ENCODE measurements around the gene CALML6. TPM values are rescaled to one million over a fixed set of nuclear protein-coding genes. Genes with fewer than 3 reads are reported as not detected.

CALML6 gene
- total RNA-seq, 1 donor from 2014 or later, result not detected

DNA sequence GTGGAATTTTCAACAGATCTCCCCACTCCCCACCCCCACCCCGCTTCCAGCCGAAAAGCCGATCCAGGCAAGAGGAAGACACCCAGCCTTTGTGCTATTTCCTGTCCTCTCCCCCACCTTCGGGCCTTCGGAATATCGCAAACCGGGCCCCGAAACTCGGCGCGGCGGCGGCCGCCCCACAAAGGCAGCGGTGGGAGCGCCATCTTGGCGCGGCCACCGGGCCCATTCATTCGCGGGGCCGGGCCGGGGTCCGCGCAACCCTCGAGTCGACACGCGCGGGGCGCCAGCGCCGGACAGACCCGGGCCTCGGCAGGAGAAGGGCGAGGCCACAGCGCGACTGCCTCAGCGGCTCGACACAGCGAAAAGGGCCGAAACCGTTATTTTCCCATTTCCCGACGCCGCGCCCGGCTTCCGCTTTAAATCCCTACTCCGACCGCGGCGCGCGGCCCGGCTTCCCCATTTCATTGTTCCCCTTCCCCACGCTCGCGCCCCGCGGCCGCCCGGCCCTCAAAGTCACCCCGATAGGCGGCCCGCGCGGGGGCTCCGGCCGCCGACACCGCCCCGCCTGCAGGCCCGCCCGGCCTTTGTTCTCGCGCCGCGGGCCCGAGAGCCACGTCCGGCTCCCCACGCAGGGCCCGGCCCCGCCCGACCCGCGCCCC, 25.1 kb upstream of the CALML6 start:
- H3K27ac ChIP-seq, result peak overlapping the region; percentile 82 to 93

DNA sequence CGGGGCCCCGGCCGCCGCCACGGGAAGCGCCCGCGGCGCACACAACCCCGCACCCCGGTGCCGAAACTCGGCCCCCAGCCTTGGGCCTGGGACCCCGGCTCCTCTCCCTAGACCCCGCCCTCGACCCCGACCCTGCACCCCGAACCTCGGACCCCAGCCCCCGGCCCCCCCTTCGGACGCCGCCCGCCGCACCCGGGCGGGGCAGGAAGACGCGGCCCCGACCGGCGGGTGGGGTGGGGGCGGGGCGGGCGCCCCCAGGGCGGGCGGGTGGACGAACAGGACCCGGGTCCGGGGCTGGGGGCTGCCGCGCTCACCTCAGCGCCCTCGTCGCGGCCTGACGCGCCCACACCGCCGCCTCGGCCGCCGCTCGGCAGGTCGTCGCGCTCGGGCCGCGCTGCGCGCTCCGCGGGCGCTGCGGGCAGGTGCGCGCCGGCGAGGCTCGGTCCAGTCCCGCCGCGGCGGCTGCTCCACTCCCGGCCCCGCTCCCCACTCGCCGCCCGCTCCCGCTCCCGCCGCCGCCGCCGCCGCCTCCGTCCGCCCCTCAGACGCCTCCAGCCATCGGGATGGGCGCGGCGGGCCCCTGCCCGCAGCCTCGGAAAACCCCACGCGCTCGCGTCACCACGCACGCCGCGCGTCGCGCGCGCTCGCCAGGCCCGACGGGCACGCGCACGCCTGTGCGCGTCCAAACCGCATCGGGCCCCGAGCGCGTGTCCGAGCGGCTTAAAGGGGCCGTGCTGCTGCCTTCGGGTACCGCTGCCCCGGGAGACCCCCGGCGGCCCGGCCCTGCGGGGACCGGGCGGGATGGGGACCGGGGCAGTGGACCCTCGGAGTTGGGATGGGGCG, 24.3 kb upstream of the CALML6 start, which contains the start of gene GNB1:
GNB1 (minus strand) TSS at position 582 of the 843 bp plus-strand sequence. CDS start 65,634 bp downstream, outside the sequence.
- H3K27ac ChIP-seq, result peak within 1 kb of the TSS; percentile 93 to 94
- peak within 1 kb of the TSS; percentile 83 to 95 for H3K4me3 ChIP-seq
- H3K4me1 ChIP-seq, result peaks cover 0 to 48% of the 10 kb centered on the region in 2 donors
- TF ChIP-seq, protein P1, sequence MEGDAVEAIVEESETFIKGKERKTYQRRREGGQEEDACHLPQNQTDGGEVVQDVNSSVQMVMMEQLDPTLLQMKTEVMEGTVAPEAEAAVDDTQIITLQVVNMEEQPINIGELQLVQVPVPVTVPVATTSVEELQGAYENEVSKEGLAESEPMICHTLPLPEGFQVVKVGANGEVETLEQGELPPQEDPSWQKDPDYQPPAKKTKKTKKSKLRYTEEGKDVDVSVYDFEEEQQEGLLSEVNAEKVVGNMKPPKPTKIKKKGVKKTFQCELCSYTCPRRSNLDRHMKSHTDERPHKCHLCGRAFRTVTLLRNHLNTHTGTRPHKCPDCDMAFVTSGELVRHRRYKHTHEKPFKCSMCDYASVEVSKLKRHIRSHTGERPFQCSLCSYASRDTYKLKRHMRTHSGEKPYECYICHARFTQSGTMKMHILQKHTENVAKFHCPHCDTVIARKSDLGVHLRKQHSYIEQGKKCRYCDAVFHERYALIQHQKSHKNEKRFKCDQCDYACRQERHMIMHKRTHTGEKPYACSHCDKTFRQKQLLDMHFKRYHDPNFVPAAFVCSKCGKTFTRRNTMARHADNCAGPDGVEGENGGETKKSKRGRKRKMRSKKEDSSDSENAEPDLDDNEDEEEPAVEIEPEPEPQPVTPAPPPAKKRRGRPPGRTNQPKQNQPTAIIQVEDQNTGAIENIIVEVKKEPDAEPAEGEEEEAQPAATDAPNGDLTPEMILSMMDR (IDR thresholded peaks at IDR 0.05), result no peak
- H3K27me3 ChIP-seq, result no peaks in the 10 kb centered on the region
- H3K36me3 ChIP-seq, result no peaks in the 10 kb centered on the region
- intact Hi-C loops (cut with DNase I), result loop anchor here (1.0 to 2.0 kb wide), 4 partner anchors 19 to 112 kb away; partner anchors contain the start of gene NADK
- peak; percentile 54 to 92 for DNase-seq (ENCODE audit: low spot score in 2 of 2)
- H3K9me3 ChIP-seq, result no peaks in the 10 kb centered on the region

More for the DNA sequence above, 25.1 kb upstream of the CALML6 start:
- H3K27me3 ChIP-seq, result no peaks in the 10 kb centered on the region
- no peaks in the 10 kb centered on the region for H3K9me3 ChIP-seq
- intact Hi-C loops (cut with DNase I), result loop anchor here (2.0 kb wide), 2 partner anchors 31 to 111 kb away; partner anchors contain the start of gene NADK
- TF ChIP-seq, protein P1 (IDR thresholded peaks at IDR 0.05), result no peak
- peak in 1 of 2 donors; percentile 82 for DNase-seq (ENCODE audit: low spot score in 2 of 2)
- H3K36me3 ChIP-seq, result peaks cover 0 to 3% of the 10 kb centered on the region in 2 donors
- peak overlapping the region; percentile 83 to 95 for H3K4me3 ChIP-seq
- peaks cover 0 to 47% of the 10 kb centered on the region in 2 donors for H3K4me1 ChIP-seq

DNA sequence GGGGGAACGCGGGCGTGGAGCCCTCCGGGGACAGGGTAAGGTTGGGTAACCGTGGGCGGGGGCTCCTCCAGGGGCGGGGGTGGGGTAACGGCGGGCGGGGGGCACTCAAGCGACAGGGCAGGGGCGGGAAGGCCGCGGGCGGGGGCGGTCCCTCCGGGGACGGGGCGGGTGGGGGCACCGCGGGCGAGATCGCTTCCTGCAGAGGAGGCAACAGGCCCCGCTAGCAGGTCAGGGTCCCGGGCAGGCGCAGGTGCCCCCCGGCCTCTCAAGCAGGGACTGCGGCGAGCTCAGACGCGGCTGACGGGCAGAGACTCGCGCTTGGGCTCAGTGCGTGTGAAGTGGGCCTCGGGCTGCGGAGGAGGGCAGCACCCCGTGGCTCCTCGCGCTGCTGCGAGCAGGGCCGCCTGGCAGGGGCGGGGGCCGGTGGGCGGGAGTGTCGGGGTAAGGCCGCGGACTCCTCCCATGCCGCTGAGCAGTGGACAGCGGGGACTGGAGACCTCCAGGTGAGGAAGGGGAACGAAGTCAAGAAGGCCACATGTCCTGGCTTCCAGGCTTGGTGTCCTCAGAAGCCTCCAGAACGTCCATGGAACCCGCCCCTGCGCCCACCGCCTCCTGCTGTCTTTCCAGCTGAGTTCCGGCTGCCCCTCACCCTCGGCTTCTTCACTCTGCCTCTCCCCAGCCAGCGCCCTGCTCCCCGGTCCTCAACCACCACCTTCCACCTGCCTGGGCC, 23.5 kb upstream of the CALML6 start:
- no peaks in the 10 kb centered on the region for H3K36me3 ChIP-seq
- H3K4me1 ChIP-seq, result peaks cover 0 to 45% of the 10 kb centered on the region in 2 donors
- intact Hi-C loops (cut with DNase I), result loop anchor here (1.0 to 2.0 kb wide), 4 partner anchors 18 to 113 kb away; partner anchors contain the start of gene NADK
- H3K27me3 ChIP-seq, result no peaks in the 10 kb centered on the region
- H3K27ac ChIP-seq, result peak overlapping the region; percentile 93 to 94
- no peaks in the 10 kb centered on the region for H3K9me3 ChIP-seq
- peak overlapping the region; percentile 83 to 95 for H3K4me3 ChIP-seq
- peak in 1 of 2 donors; percentile 86 for DNase-seq (ENCODE audit: low spot score in 2 of 2)
- TF ChIP-seq, protein P1 (IDR thresholded peaks at IDR 0.05), result no peak

DNA sequence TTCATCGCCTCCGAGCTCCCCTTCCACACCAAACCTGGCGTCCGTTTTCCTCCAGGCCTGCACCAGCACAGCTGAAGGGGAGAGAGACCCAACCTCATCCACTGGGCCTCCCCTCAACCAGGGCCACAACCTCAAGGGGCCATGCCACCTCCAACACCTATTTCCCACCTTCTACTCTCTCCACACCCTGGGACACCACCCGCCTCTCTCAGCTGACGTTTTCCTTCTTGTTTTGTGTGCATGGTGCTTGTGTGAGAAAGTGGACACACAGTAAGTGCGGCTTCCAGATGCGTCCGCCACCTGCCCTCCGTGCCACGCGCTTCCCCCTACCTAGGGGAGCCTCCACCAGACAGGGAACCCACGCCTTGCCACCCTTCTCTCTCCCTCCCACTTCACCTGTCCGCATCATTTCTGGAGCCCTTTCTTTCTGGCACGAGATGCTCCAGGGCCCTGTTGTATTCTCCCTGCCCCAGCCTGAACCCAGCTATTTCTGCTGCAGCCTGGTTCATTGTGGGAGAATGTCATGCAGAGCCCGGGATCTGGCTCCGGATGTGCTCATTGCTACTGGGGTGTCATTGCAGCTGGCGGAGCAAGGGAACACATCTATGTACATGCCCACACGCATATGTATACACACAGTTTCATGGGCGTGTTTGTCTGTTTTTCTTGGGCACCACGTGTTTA, 22.8 kb upstream of the CALML6 start:
- H3K27me3 ChIP-seq, result no peaks in the 10 kb centered on the region
- no peak for DNase-seq (ENCODE audit: low spot score in 2 of 2)
- peak overlapping the region; percentile 93 to 94 for H3K27ac ChIP-seq
- no peaks in the 10 kb centered on the region for H3K9me3 ChIP-seq
- H3K36me3 ChIP-seq, result no peaks in the 10 kb centered on the region
- H3K4me1 ChIP-seq, result peaks cover 0 to 38% of the 10 kb centered on the region in 2 donors
- TF ChIP-seq, protein P1 (IDR thresholded peaks at IDR 0.05), result no peak
- peak overlapping the region; percentile 83 to 95 for H3K4me3 ChIP-seq
- intact Hi-C loops (cut with DNase I), result no loop called here

DNA sequence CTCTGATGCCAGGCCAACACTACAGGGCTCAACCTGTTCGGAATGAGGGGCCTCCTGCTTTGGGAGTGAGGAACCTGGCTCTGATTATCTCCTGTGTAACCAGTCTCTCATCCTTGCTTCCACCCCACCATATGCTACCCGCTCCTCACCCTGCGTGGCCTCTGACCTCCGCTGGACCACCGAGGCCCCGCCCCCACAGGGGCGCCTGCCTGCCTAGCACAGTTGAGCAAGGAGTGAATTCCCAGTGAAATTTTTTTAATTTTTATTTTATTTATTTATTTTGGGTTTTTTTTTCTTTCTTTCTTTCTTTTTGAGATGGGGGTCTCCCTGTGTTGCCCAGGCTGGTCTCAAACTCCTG, 22.3 kb upstream of the CALML6 start:
- peak overlapping the region; percentile 93 to 94 for H3K27ac ChIP-seq
- intact Hi-C loops (cut with DNase I), result no loop called here
- DNase-seq (ENCODE audit: low spot score in 2 of 2), result no peak

More for the DNA sequence above, 22.3 kb upstream of the CALML6 start:
- no peaks in the 10 kb centered on the region for H3K27me3 ChIP-seq
- no peaks in the 10 kb centered on the region for H3K36me3 ChIP-seq
- peaks cover 0 to 35% of the 10 kb centered on the region in 2 donors for H3K4me1 ChIP-seq
- H3K9me3 ChIP-seq, result no peaks in the 10 kb centered on the region
- TF ChIP-seq, protein P1 (IDR thresholded peaks at IDR 0.05), result no peak
- peak overlapping the region in 1 of 2 donors; percentile 83 for H3K4me3 ChIP-seq

Data from ascending aorta (tissue), 2 donors.